GM18519 (cell line): ENCODE data around the gene EPB41L2.
A peak's percentile ranks its signal among the peaks of the same experiment; 100 is the strongest.

Experiments used
- ATAC-seq: cut with Tn5 transposase; IDR thresholded peaks from one replicate; pipeline ENCODE4 v1.9.1; 2021; ENCODE audit warnings: mild to moderate bottlenecking, moderate library complexity; ENCODE audit not compliant: unreplicated experiment, low FRiP score

The EPB41L2 gene

GRCh38 chr6:130982941-130983456 lies 80.0 kb downstream of the EPB41L2 start:
- ATAC-seq = peak; percentile 49

- ATAC-seq = no peak
Measured at GRCh38 chr6:130982135-130982534, 80.9 kb downstream of the EPB41L2 start.

DNA sequence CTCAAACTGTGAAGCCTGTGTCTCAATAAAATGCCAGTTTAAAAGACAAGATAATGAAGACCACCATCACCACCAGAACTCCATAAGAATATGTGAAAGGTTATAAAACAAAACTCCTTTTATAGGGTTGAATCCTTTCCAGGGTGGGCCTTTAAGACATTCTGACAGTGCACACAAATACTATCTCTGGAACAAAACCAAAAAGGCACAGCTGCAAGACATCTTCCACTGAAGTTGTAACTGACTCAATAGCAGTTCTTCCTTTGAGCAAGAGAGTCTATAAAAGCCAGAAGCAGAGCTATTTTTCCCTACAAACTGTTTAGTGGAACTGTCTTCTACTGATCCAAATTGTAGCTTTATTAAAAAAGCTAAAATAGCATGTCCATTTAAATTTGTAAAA lies 81.6 kb downstream of the EPB41L2 start:
- no peak for ATAC-seq

DNA sequence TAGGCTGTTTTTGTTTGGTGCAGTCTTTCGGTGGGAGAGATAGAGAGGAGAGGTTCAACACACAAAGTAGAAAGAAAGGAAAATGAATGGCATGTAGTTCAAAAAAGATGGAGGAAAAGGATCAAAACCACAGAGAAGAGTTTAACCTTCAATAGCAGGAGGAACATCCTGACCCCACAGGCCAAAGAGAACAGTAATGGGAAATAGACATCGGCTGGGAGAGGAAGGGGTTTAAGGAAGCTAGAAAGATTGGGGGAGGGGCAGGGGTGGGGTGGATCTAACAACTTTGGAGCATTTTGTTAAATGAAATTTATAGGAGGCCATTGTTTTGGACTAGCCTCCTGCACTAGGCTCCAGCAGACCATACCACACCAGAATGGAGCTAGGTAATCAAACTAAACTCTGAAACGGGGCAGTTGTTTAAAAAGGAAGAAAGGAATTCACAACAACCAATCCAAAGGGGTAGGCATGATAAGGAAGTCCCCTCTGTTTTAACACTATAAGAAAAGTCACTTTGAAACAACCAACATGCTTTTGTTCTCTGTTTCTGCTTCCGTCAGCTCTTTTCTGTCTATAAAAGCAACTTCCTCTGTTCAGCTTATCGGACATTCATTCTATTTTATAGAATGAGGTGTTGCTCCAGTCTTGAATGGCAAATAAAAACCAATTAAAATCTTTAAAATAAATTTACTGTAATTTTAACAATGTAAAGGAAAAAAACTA lies 82.6 kb downstream of the EPB41L2 start:
- no peak for ATAC-seq

- no peak for ATAC-seq
Measured at GRCh38 chr6:130978660-130979396, 84.2 kb downstream of the EPB41L2 start.

- ATAC-seq = no peak
Measured at GRCh38 chr6:130978180-130978579, 84.9 kb downstream of the EPB41L2 start.

- ATAC-seq = no peak
Measured at GRCh38 chr6:130975325-130975724, 87.7 kb downstream of the EPB41L2 start.

DNA sequence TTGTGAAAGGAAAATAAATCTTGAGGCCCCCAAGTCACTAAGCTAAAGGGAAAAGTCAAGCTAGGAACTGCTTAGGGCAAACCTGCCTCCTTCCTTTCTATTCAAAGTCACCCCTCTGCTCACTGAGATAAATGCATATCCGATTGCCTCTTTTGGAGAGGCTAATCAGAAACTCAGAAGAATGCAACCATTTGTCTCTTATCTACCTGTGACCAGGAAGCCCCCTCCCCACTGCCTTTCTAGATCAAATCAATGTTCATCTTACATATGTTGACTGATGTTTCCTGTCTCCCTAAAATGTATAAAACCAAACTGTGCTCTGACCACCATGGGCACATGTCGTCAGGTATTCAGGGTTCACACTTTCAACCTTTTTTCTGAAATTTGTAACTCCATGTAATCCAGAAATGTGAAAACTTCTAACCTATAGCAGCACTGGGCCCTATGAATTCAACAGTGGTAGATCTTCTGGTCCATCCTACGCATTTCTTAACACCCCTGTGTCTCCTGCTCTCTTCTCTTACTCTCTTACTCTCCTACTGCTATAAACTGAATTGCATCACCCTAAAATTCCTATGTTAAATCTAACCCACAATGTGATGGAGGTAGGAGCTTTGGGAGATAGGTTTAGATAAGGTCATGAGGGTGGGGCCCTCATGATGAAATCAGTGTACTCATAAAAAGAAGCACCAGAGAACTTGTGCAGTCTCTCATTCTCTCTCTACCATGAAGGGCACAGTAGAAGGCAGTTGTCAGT lies 89.3 kb downstream of the EPB41L2 start:
- no peak for ATAC-seq

DNA sequence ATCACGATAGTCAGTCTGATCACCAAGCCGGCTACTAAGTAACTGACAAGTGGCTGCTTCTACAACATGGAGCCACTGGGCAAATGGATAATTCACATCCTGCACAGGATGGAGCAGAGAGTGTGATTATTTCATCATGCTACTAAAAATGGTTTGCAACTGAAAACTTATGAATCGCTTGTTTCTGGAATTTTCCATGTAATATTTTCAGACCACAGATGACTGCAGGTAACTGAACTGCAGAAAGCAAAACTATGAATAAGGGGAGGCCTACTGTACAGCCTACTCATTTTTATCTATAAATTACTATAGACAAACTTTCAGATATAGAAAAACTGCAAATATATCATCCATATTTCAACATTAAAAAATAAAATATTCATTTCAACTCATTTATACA lies 91.5 kb downstream of the EPB41L2 start:
- ATAC-seq = no peak

GRCh38 chr6:130970839-130971410 lies 92.1 kb downstream of the EPB41L2 start:
- ATAC-seq = no peak

GRCh38 chr6:130969791-130970491 lies 93.1 kb downstream of the EPB41L2 start:
- no peak for ATAC-seq

DNA sequence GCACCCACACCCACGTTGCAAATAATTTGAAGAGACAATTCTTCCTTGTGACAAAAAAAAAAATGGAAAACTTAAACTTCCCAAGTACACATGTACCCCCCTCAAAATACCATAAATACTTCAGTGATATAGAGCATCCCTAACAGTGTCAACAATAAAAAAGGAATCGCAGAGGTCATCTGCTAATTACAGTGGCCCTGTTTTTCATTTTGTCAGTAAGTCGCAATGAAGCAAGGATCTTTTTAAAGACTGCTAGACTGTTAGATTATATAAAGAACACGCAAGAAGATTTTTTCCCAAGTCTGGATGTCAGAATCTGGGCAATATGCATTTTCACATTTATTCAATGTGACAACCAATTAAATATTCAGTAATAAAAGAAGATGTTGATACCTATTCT lies 93.9 kb downstream of the EPB41L2 start:
- ATAC-seq = no peak

DNA sequence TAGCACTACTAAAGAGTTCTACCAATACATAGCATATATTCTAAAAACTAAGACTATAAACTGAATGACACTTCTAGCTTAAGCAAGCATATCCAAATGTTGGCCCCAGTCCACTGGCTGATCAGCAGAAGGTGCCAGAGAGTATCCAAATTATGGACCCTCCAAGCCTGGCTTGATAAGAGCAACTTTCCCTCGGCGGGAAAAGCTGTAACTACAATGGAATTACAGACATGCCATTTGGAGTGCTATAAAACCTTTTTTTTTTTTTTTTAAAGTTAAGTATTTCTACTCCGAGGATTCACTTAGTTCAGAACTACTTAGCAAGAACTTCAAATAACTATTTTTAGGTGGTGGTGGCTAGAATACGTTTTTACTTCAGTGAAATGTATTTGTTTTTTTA lies 94.6 kb downstream of the EPB41L2 start:
- no peak for ATAC-seq

GRCh38 chr6:130967502-130968445 lies 95.3 kb downstream of the EPB41L2 start:
- ATAC-seq = no peak

DNA sequence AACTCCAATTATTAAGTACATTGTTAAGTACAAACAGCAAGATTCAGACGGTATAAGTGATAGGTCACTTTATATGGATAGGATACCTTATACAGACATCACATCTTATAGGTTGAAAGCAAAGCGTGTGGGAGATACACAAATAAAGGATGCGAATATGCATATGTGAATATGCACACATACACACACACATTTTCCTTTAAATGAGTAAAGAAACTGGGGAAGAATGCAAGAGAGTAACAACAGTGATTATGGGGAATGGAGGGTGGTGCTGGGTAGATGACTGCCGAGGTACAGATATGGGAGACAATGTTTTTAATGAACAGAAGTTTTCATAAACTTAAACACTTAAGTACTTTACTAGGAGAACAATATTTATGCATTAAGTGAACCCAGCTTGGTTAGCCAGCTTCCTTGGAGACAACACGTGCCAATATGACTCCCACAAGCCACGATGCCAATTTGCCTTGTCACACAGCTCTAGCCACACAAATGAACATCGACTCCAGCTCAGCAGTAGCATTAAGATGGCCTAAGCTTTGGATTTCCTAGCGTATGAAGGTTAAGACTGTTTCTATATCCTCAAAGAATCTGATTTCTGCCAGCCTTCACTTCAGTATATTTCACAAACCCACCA lies 96.6 kb downstream of the EPB41L2 start:
- ATAC-seq = no peak

GRCh38 chr6:130965656-130966055 lies 97.4 kb downstream of the EPB41L2 start:
- no peak for ATAC-seq

- ATAC-seq = no peak
Measured at GRCh38 chr6:130964808-130965604, 98.0 kb downstream of the EPB41L2 start.

- no peak for ATAC-seq
Measured at GRCh38 chr6:130964289-130964688, 98.8 kb downstream of the EPB41L2 start.
